Transverse colon (tissue), 4 donors: ENCODE results near the gene AGBL4. TPM values are rescaled to one million over a fixed set of nuclear protein-coding genes. Genes with fewer than 3 reads are reported as not detected.
"Not testable (repeated sequence)": the region's sequence is repeated elsewhere in the genome, so short reads cannot be mapped to it uniquely, and the experiment has no call there.

Experiments
- DNase-seq: peaks from one replicate; pipeline ENCODE4 v3.0.0-alpha.2; 2019
- H3K27ac ChIP-seq, 4 donors: fragments of 200-600 bp; sonication (generic); 2 replicates each; pipeline ENCODE4 v1.5.1; 2016 to 2018; ENCODE audit warnings: inconsistent platforms in 4 of 4
- H3K27me3 ChIP-seq: fragments of 200-600 bp; sonication (generic); 2 replicates; pipeline ENCODE4 v1.5.1; 2017; ENCODE audit warnings: inconsistent platforms
- H3K36me3 ChIP-seq, 4 donors: fragments of 200-600 bp; sonication (generic); 2 replicates each; pipeline ENCODE4 v1.5.1; 2017 to 2019; ENCODE audit warnings: inconsistent platforms in 4 of 4
- H3K4me1 ChIP-seq, 4 donors: fragments of 200-600 bp; sonication (generic); 2 replicates each; pipeline ENCODE4 v1.5.1; 2017 to 2020; ENCODE audit warnings: inconsistent platforms in 4 of 4
- H3K4me3 ChIP-seq, 4 donors: fragments of 200-600 bp; sonication (generic); 1 replicate in 1 of 4; 2 replicates in 3 of 4; pipeline versions ENCODE4 v1.5.1 to v1.6.1; 2017 to 2019; ENCODE audit warnings: inconsistent platforms in 4 of 4
- H3K9me3 ChIP-seq, 2 donors: fragments of 200-600 bp; sonication (generic); 2 replicates each; pipeline ENCODE4 v1.5.1; 2017 to 2019; ENCODE audit warnings: inconsistent platforms in 2 of 2
- EP300 ChIP-seq: sonication (generic); formaldehyde crosslinking; IDR thresholded peaks from one replicate; pipeline ENCODE4 v1.6.1; 2017; ENCODE audit warnings: antibody characterized with exemption, low read depth
- POLR2A ChIP-seq: fragments of 450-650 bp; IDR thresholded peaks from one replicate; pipeline ENCODE4 v1.6.1; 2016; ENCODE audit warnings: antibody characterized with exemption, mild to moderate bottlenecking, moderate library complexity
- POLR2AphosphoS5 ChIP-seq, 3 donors: sonication (generic); formaldehyde crosslinking; IDR thresholded peaks; one replicate each; pipeline ENCODE4 v1.6.1; 2016; ENCODE audit warnings: antibody characterized with exemption in 3 of 3
- WGBS, 2 donors: methylation state at CpG; one replicate each; pipeline ENCODE4 v1.1.5; 2018; ENCODE audit warnings: low coverage in 1 of 2; 5-methylcytosine and 5-hydroxymethylcytosine counted together
- in situ Hi-C, 4 donors: fragments of 200-750 bp; cut with MboI; loops; one replicate each; pipeline versions ENCODE4 v1.15.0 to v1.15.1; 2017; ENCODE audit warnings: low sequenced_read_pairs in 3 of 4, low pct_ligation_motif_present in 1 of 4, low pct_unique_long_range_greater_than_20kb in 1 of 4
- intact Hi-C: fragments of 100-400 bp; cut with DNase I; formaldehyde crosslinking; loops from one replicate; pipeline ENCODE4 v1.15.1; 2023; ENCODE audit warnings: low total_unique reads
- total RNA-seq, 4 donors: library from RNA; depleted of rRNA; stranded (reverse); fragments of >200 nt; gene quantifications; one replicate each; pipeline ENCODE4 v1.1.0, GENCODE V29; 2016
- TF ChIP-seq, protein P1 (sequence below), 5 experiments: fragments of 200-600 bp in 3 of 5; fragments of 450-650 bp in 2 of 5; sonication (generic) in 3 of 5; IDR thresholded peaks; 1 replicate in 2 of 5; 2 replicates in 3 of 5; pipeline ENCODE4 v1.5.1; 2016 to 2017; ENCODE audit warnings: antibody characterized with exemption in 5 of 5, inconsistent platforms in 3 of 5, mild to moderate bottlenecking in 2 of 5, moderate library complexity in 1 of 5

The AGBL4 gene
- total RNA-seq, 4 donors from 2014 or later, result 0.82 TPM; not detected in 3

GRCh38 chr1:49318218-49318617, 705.5 kb downstream of the AGBL4 start:
- Histone ChIP-seq H3K4me3 (no peak overlapping the region), H3K27me3 (no peaks in the 10 kb centered on the region), H3K27ac (no peak overlapping the region), H3K9me3 (peaks cover 0 to 5% of the 10 kb centered on the region in 2 donors), H3K36me3 (no peaks in the 10 kb centered on the region), H3K4me1 (no peaks in the 10 kb centered on the region)
- 75 to 86% methylated on average over 1 to 2 of the region's 2 CpGs for WGBS, 2 donors
- DNase-seq, result no peak
- intact Hi-C loops (no loop called here), in situ Hi-C loops (no loop called here)
- TF ChIP-seq POLR2AphosphoS5 (IDR thresholded peaks at IDR 0.05) (no peak), EP300 (no peak), POLR2A (no peak)
- TF ChIP-seq, protein P1, sequence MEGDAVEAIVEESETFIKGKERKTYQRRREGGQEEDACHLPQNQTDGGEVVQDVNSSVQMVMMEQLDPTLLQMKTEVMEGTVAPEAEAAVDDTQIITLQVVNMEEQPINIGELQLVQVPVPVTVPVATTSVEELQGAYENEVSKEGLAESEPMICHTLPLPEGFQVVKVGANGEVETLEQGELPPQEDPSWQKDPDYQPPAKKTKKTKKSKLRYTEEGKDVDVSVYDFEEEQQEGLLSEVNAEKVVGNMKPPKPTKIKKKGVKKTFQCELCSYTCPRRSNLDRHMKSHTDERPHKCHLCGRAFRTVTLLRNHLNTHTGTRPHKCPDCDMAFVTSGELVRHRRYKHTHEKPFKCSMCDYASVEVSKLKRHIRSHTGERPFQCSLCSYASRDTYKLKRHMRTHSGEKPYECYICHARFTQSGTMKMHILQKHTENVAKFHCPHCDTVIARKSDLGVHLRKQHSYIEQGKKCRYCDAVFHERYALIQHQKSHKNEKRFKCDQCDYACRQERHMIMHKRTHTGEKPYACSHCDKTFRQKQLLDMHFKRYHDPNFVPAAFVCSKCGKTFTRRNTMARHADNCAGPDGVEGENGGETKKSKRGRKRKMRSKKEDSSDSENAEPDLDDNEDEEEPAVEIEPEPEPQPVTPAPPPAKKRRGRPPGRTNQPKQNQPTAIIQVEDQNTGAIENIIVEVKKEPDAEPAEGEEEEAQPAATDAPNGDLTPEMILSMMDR (IDR thresholded peaks at IDR 0.05), result no peak

- Histone ChIP-seq H3K4me3 (no peak overlapping the region), H3K27ac (no peak overlapping the region), H3K27me3 (no peaks in the 10 kb centered on the region), H3K36me3 (no peaks in the 10 kb centered on the region), H3K4me1 (no peaks in the 10 kb centered on the region), H3K9me3 (no peaks in the 10 kb centered on the region)
- no peak for DNase-seq
- TF ChIP-seq, protein P1 (IDR thresholded peaks at IDR 0.05), result no peak
- no peak for TF ChIP-seq POLR2AphosphoS5 (IDR thresholded peaks at IDR 0.05)
- no peak for TF ChIP-seq POLR2A
- no peak for TF ChIP-seq EP300
- intact Hi-C loops (no loop called here), in situ Hi-C loops (no loop called here)
Measured at GRCh38 chr1:49307457-49307856, 716.3 kb downstream of the AGBL4 start.

DNA sequence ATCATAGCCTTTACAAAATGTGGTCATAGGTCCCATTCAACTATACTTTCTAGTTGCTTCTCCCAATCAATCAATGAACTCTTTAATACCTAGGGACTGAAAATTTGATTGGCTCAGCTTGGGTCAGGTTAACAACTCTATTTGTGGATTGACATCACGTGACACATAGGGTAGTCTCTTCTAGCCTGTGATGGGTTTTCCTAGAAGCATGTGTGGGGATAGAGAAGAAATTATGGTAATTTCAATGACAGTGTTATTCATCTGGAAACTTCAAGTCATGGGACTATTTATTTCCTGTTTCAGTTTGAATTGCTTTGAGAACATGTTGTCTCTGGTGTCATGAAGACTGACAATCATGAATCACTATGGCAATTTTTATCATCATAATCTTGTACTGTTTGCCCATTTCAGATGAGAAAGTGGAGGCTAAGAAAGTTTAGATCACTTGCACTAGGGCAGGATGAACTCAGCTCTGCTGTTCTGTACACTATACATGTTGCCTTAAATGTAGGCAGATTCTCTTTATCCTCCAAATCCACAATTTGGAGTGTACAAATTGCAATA, 717.2 kb downstream of the AGBL4 start:
- no peaks in the 10 kb centered on the region for H3K4me1 ChIP-seq
- intact Hi-C loops, result no loop called here
- H3K9me3 ChIP-seq, result no peaks in the 10 kb centered on the region
- H3K27ac ChIP-seq, result no peak overlapping the region
- WGBS, 2 donors, result 66 to 86% methylated on average over 1 of the region's 1 CpG
- DNase-seq, result no peak
- in situ Hi-C loops, result no loop called here
- no peaks in the 10 kb centered on the region for H3K27me3 ChIP-seq
- H3K36me3 ChIP-seq, result no peaks in the 10 kb centered on the region
- H3K4me3 ChIP-seq, result no peak overlapping the region
- no peak for TF ChIP-seq POLR2AphosphoS5 (IDR thresholded peaks at IDR 0.05)
- no peak for TF ChIP-seq EP300
- TF ChIP-seq, protein P1 (IDR thresholded peaks at IDR 0.05), result no peak
- no peak for TF ChIP-seq POLR2A

DNA sequence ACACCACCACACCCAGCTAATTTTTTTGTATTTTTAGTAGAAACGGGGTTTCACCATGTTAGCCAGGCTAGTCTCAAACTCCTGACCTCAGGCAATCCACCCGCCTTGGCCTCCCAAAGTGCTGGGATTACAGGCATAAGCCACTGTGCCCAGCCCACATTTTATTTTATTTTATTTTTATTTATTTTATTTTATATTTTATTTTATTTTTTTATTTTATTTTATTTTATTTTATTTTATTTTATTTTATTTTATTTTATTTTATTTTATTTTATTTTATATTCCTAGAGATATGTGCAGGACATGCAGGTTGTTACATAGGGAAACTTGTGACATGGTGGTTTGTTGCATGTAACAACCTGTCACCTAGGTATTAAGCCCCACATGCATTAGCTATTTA, 721.4 kb downstream of the AGBL4 start:
- WGBS, 2 donors, result 75 to 80% methylated on average over 2 of the region's 2 CpGs
- H3K27me3 ChIP-seq, H3K36me3 ChIP-seq, intact Hi-C loops, H3K9me3 ChIP-seq, H3K4me3 ChIP-seq, in situ Hi-C loops, H3K4me1 ChIP-seq, H3K27ac ChIP-seq, DNase-seq: not testable (repeated sequence)

DNA sequence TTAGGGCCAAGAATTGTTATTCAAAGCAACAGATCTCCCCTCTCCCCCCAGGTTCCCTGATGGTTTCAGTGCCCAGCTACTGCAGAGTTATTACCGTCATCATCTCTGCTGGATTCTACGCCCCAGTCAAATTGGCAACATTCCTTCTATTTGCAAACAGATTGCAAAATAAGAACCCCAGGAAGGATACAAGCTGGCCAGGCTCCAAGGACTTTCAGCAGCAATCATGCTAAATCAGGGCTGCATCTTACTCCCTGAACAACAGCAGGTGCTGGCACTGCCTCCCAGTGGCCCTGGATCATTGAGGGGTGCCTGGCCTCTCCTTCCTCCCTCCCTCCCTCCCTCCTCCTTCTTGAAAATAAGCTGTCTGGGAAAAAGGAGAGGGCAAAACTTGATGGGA, 725.5 kb downstream of the AGBL4 start:
- intact Hi-C loops (no loop called here), in situ Hi-C loops (no loop called here)
- Histone ChIP-seq H3K9me3 (no peaks in the 10 kb centered on the region), H3K27ac (no peak overlapping the region), H3K4me3 (no peak overlapping the region), H3K36me3 (no peaks in the 10 kb centered on the region), H3K27me3 (no peaks in the 10 kb centered on the region), H3K4me1 (no peaks in the 10 kb centered on the region)
- TF ChIP-seq EP300 (no peak), POLR2A (no peak), POLR2AphosphoS5 (IDR thresholded peaks at IDR 0.05) (no peak)
- TF ChIP-seq, protein P1 (IDR thresholded peaks at IDR 0.05), result no peak
- WGBS, 2 donors, result 40 to 75% methylated on average over 1 to 2 of the region's 2 CpGs
- no peak for DNase-seq
